Neural progenitor cell (in vitro differentiated cells): ENCODE results near the gene GALK2.
"Not testable (repeated sequence)": the region's sequence is repeated elsewhere in the genome, so short reads cannot be mapped to it uniquely, and the experiment has no call there.

Source experiments
- CTCF ChIP-seq: fragments of 200-600 bp; sonication (generic); IDR thresholded peaks from 2 replicates; pipeline ENCODE4 v1.5.1; 2017; ENCODE audit warnings: antibody characterized with exemption, mild to moderate bottlenecking
- EZH2 ChIP-seq: fragments of 200-600 bp; sonication (generic); IDR thresholded peaks from 2 replicates; pipeline ENCODE4 v1.6.1; 2017; ENCODE audit warnings: antibody characterized with exemption, mild to moderate bottlenecking, moderate library complexity
- EZH2phosphoT487 ChIP-seq: fragments of 200-600 bp; sonication (generic); IDR thresholded peaks from 2 replicates; pipeline ENCODE4 v1.6.1; 2017; ENCODE audit warnings: antibody characterized with exemption

- TF ChIP-seq CTCF, EZH2, EZH2phosphoT487: not testable (repeated sequence)
Observed at GRCh38 chr15:49265117-49265516, 95.1 kb downstream of the GALK2 start.
